Activated T-helper 2 cell treated with anti-CD3 and anti-CD28 coated beads, Interferon-gamma antibody, Interleukin-2, Interleukin-4, amounts not matched to agents 10 μg/mL and 5 μg/mL and 100 μg/mL, durations not matched to agents 14 hours and 24 hours and 36 hours (primary cell): ENCODE measurements around the gene SIRT5. TPM values are rescaled to one million over a fixed set of nuclear protein-coding genes. Genes with fewer than 3 reads are reported as not detected.

Experiments used
- DNase-seq: peaks from one replicate; pipeline ENCODE4 v3.0.0; 2021; ENCODE audit warnings: low spot score
- H3K27ac Mint-ChIP-seq: one replicate; pipeline ENCODE4 v1.8.0; 2021; ENCODE audit warnings: mixed read lengths
- H3K27me3 Mint-ChIP-seq: one replicate; pipeline ENCODE4 v1.8.0; 2021; ENCODE audit warnings: low read depth, mixed read lengths
- H3K36me3 Mint-ChIP-seq: one replicate; pipeline ENCODE4 v1.8.0; 2021; ENCODE audit warnings: low read depth, mixed read lengths
- H3K4me1 Mint-ChIP-seq: one replicate; pipeline ENCODE4 v1.8.0; 2021; ENCODE audit warnings: low read depth, mixed read lengths
- H3K4me3 Mint-ChIP-seq: one replicate; pipeline ENCODE4 v1.8.0; 2021; ENCODE audit warnings: low read depth, mild to moderate bottlenecking, moderate library complexity, mixed read lengths
- H3K9me3 Mint-ChIP-seq: one replicate; pipeline ENCODE4 v1.8.0; 2021; ENCODE audit warnings: mixed read lengths
- intact Hi-C: fragments of 100-400 bp; cut with micrococcal nuclease; formaldehyde crosslinking; loops from one replicate; pipeline ENCODE4 v1.15.1; 2023
- total RNA-seq: library from RNA; stranded (reverse); gene quantifications from 2 replicates; pipeline ENCODE4 v1.2.3, GENCODE V29; 2022

The SIRT5 gene
- total RNA-seq, 1 donor from 2014 or later: 9.3 TPM

GRCh38 chr6:13630499-13630898 lies 56.1 kb downstream of the SIRT5 start:
- H3K27ac Mint-ChIP-seq: no peak overlapping the region
- H3K36me3 Mint-ChIP-seq: peaks cover 76% of the 10 kb centered on the region
- peaks cover 14% of the 10 kb centered on the region for H3K4me1 Mint-ChIP-seq
- intact Hi-C loops: no loop called here
- no peak for DNase-seq
- no peak overlapping the region for H3K4me3 Mint-ChIP-seq
- no peaks in the 10 kb centered on the region for H3K27me3 Mint-ChIP-seq
- no peaks in the 10 kb centered on the region for H3K9me3 Mint-ChIP-seq

- no peak overlapping the region for H3K4me3 Mint-ChIP-seq
- DNase-seq: no peak
- intact Hi-C loops: no loop called here
- peaks cover 31% of the 10 kb centered on the region for H3K4me1 Mint-ChIP-seq
- H3K27ac Mint-ChIP-seq: no peak overlapping the region
- no peaks in the 10 kb centered on the region for H3K27me3 Mint-ChIP-seq
- H3K36me3 Mint-ChIP-seq: peaks cover 69% of the 10 kb centered on the region
- H3K9me3 Mint-ChIP-seq: no peaks in the 10 kb centered on the region
Measured at GRCh38 chr6:13633343-13633742, 58.9 kb downstream of the SIRT5 start.

GRCh38 chr6:13635948-13636658 lies 61.7 kb downstream of the SIRT5 start:
- Mint-ChIP-seq H3K4me3 (no peak overlapping the region), H3K9me3 (no peaks in the 10 kb centered on the region), H3K4me1 (peaks cover 27% of the 10 kb centered on the region), H3K27me3 (no peaks in the 10 kb centered on the region), H3K36me3 (peaks cover 65% of the 10 kb centered on the region), H3K27ac (no peak overlapping the region)
- DNase-seq: no peak
- intact Hi-C loops: no loop called here

GRCh38 chr6:13638014-13638413 lies 63.6 kb downstream of the SIRT5 start:
- no peaks in the 10 kb centered on the region for H3K9me3 Mint-ChIP-seq
- H3K4me3 Mint-ChIP-seq: no peak overlapping the region
- H3K27ac Mint-ChIP-seq: no peak overlapping the region
- peaks cover 58% of the 10 kb centered on the region for H3K36me3 Mint-ChIP-seq
- DNase-seq: no peak
- H3K4me1 Mint-ChIP-seq: peaks cover 26% of the 10 kb centered on the region
- no peaks in the 10 kb centered on the region for H3K27me3 Mint-ChIP-seq
- intact Hi-C loops: no loop called here

GRCh38 chr6:13638626-13639025 lies 64.2 kb downstream of the SIRT5 start:
- no peak for DNase-seq
- no peaks in the 10 kb centered on the region for H3K27me3 Mint-ChIP-seq
- intact Hi-C loops: no loop called here
- H3K27ac Mint-ChIP-seq: peak overlapping the region; percentile 26
- peaks cover 31% of the 10 kb centered on the region for H3K4me1 Mint-ChIP-seq
- no peak overlapping the region for H3K4me3 Mint-ChIP-seq
- no peaks in the 10 kb centered on the region for H3K9me3 Mint-ChIP-seq
- H3K36me3 Mint-ChIP-seq: peaks cover 63% of the 10 kb centered on the region

- Mint-ChIP-seq H3K9me3 (no peaks in the 10 kb centered on the region), H3K27ac (no peak overlapping the region), H3K27me3 (no peaks in the 10 kb centered on the region), H3K4me3 (no peak overlapping the region), H3K36me3 (peaks cover 58% of the 10 kb centered on the region), H3K4me1 (peaks cover 26% of the 10 kb centered on the region)
- intact Hi-C loops: no loop called here
- DNase-seq: no peak
Measured at GRCh38 chr6:13641315-13641714, 66.9 kb downstream of the SIRT5 start.

GRCh38 chr6:13643125-13643524 lies 68.7 kb downstream of the SIRT5 start:
- H3K27ac Mint-ChIP-seq: no peak overlapping the region
- intact Hi-C loops: no loop called here
- peaks cover 47% of the 10 kb centered on the region for H3K36me3 Mint-ChIP-seq
- H3K27me3 Mint-ChIP-seq: no peaks in the 10 kb centered on the region
- no peaks in the 10 kb centered on the region for H3K9me3 Mint-ChIP-seq
- H3K4me1 Mint-ChIP-seq: peaks cover 16% of the 10 kb centered on the region
- H3K4me3 Mint-ChIP-seq: no peak overlapping the region
- no peak for DNase-seq

GRCh38 chr6:13648850-13649249 lies 74.4 kb downstream of the SIRT5 start:
- no peak for DNase-seq
- peaks cover 34% of the 10 kb centered on the region for H3K36me3 Mint-ChIP-seq
- intact Hi-C loops: no loop called here
- H3K4me1 Mint-ChIP-seq: peaks cover 16% of the 10 kb centered on the region
- no peaks in the 10 kb centered on the region for H3K9me3 Mint-ChIP-seq
- no peak overlapping the region for H3K4me3 Mint-ChIP-seq
- H3K27ac Mint-ChIP-seq: no peak overlapping the region
- H3K27me3 Mint-ChIP-seq: no peaks in the 10 kb centered on the region

GRCh38 chr6:13649393-13649792 lies 75.0 kb downstream of the SIRT5 start:
- H3K27me3 Mint-ChIP-seq: no peaks in the 10 kb centered on the region
- H3K4me3 Mint-ChIP-seq: no peak overlapping the region
- peak overlapping the region; percentile 2 for H3K27ac Mint-ChIP-seq
- peaks cover 17% of the 10 kb centered on the region for H3K4me1 Mint-ChIP-seq
- intact Hi-C loops: no loop called here
- peaks cover 33% of the 10 kb centered on the region for H3K36me3 Mint-ChIP-seq
- no peaks in the 10 kb centered on the region for H3K9me3 Mint-ChIP-seq
- DNase-seq: no peak

GRCh38 chr6:13653296-13653695 lies 78.9 kb downstream of the SIRT5 start:
- Mint-ChIP-seq H3K4me1 (peaks cover 28% of the 10 kb centered on the region), H3K36me3 (peaks cover 30% of the 10 kb centered on the region), H3K27ac (no peak overlapping the region), H3K27me3 (no peaks in the 10 kb centered on the region), H3K4me3 (no peak overlapping the region), H3K9me3 (no peaks in the 10 kb centered on the region)
- DNase-seq: no peak
- intact Hi-C loops: loop anchor here (2.0 kb wide), 1 partner anchor 16 kb away; no protein-coding TSS in a partner anchor

GRCh38 chr6:13654496-13654895 lies 80.1 kb downstream of the SIRT5 start:
- Mint-ChIP-seq H3K9me3 (no peaks in the 10 kb centered on the region), H3K36me3 (peaks cover 25% of the 10 kb centered on the region), H3K27ac (no peak overlapping the region), H3K27me3 (no peaks in the 10 kb centered on the region), H3K4me3 (no peak overlapping the region), H3K4me1 (peaks cover 24% of the 10 kb centered on the region)
- intact Hi-C loops: no loop called here
- DNase-seq: no peak

GRCh38 chr6:13655700-13656099 lies 81.3 kb downstream of the SIRT5 start:
- H3K27ac Mint-ChIP-seq: no peak overlapping the region
- H3K36me3 Mint-ChIP-seq: peaks cover 20% of the 10 kb centered on the region
- H3K9me3 Mint-ChIP-seq: no peaks in the 10 kb centered on the region
- DNase-seq: no peak
- no peak overlapping the region for H3K4me3 Mint-ChIP-seq
- peaks cover 23% of the 10 kb centered on the region for H3K4me1 Mint-ChIP-seq
- H3K27me3 Mint-ChIP-seq: no peaks in the 10 kb centered on the region
- intact Hi-C loops: no loop called here

- Mint-ChIP-seq H3K4me1 (peaks cover 46% of the 10 kb centered on the region), H3K27me3 (no peaks in the 10 kb centered on the region), H3K36me3 (peaks cover 17% of the 10 kb centered on the region), H3K4me3 (no peak overlapping the region), H3K9me3 (no peaks in the 10 kb centered on the region), H3K27ac (no peak overlapping the region)
- intact Hi-C loops: no loop called here
- DNase-seq: no peak
Measured at GRCh38 chr6:13660273-13660672, 85.9 kb downstream of the SIRT5 start.

GRCh38 chr6:13660893-13661292 lies 86.5 kb downstream of the SIRT5 start:
- Mint-ChIP-seq H3K4me1 (peaks cover 48% of the 10 kb centered on the region), H3K9me3 (no peaks in the 10 kb centered on the region)
- intact Hi-C loops: no loop called here

More at GRCh38 chr6:13660893-13661292, 86.5 kb downstream of the SIRT5 start:
- H3K27me3 Mint-ChIP-seq: no peaks in the 10 kb centered on the region
- H3K4me3 Mint-ChIP-seq: no peak overlapping the region
- DNase-seq: no peak
- no peak overlapping the region for H3K27ac Mint-ChIP-seq
- peaks cover 18% of the 10 kb centered on the region for H3K36me3 Mint-ChIP-seq
